HL-60/S4 treated with phorbol 12-myristate 13-acetate at 8.2 ng/mL for 4 days and 3 days (cell line): ENCODE measurements around the gene SINHCAF.
"Not testable (repeated sequence)": the region's sequence is repeated elsewhere in the genome, so short reads cannot be mapped to it uniquely, and the experiment has no call there.

Experiments
- in situ Hi-C: fragments of 300-500 bp; cut with MboI; formaldehyde crosslinking; loops from 2 replicates; pipeline ENCODE4 v1.15.0; 2022; ENCODE audit warnings: low sequenced_read_pairs

SINHCAF gene

DNA sequence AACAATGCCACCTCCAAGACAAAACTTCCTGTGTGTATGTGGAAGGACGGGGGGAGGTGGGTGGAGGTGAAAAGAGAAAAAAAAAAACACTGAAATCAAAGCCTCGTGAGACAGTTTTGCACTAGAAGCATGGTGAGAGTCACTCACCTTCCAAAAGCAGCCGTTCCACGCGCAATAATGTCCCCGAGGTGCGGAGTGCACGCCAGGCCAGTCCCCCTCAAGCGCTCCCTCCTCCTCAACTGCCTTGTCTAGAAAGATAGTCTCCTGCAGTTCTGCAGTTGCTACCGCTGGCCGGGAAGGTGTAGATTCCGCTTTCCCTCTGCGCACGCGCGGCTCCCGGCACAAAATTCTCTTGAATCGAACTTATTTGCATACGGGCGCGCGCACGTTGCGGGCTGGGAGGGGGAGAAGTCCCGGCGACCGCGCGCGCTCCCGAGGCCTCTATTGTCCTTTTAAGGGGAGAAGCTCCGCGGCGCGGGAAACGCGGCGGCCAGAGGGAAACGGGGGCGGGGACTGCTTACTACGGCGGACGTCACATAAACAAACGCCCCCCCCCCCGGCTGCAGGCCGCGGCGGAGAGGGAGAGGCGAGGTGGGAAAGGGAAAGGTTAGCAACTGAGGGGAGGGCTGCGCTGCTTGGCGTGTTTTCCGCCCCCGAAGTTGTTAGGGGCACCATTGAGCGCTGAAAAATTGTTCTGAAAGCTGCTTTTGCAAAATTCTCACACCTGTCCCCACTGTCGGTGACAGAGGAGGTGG is at the start of gene SINHCAF:
Gene SINHCAF, minus strand, starts transcription at position 274 of the 755 bp plus-strand sequence. CDS start 27,946 bp downstream, outside the sequence.
- in situ Hi-C loops, result no loop called here

DNA sequence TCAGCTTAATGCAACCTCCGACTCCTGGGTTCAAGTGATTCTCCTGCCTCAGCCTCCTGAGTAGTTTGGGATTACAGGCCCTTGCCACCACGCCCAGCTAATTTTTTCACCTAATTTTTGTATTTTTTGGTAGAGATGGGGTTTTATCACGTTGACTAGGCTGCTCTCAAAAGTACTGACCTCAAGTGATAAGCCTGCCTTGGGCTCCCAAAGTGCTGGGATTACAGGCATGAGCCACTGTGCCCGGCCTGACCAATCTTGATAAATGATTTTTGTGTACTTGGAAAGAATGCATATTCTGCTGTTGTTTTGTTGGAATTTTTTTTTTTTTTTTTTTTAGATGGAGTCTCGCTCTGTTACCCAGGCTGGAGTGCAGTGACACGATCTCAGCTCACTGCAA is 49.5 kb upstream of the SINHCAF start:
- in situ Hi-C loops, result not testable (repeated sequence)

DNA sequence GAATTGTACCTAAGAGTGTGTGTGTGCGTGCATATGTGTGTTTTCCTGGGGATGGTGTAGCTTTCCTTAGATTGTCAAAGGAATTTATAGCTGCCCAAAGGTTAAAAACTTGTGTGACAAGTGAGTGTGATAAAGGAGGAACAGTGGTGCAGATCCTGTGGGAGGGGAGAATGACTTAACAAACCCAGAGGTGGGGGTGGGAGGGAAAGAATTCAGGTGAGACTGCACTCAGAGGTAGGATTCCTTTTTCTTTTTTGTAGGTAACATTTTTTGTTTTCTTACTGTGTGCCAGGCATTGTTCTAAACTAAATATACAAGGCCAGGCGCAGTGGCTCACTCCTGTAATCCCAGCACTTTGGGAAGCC is 45.3 kb upstream of the SINHCAF start:
- in situ Hi-C loops, result no loop called here

DNA sequence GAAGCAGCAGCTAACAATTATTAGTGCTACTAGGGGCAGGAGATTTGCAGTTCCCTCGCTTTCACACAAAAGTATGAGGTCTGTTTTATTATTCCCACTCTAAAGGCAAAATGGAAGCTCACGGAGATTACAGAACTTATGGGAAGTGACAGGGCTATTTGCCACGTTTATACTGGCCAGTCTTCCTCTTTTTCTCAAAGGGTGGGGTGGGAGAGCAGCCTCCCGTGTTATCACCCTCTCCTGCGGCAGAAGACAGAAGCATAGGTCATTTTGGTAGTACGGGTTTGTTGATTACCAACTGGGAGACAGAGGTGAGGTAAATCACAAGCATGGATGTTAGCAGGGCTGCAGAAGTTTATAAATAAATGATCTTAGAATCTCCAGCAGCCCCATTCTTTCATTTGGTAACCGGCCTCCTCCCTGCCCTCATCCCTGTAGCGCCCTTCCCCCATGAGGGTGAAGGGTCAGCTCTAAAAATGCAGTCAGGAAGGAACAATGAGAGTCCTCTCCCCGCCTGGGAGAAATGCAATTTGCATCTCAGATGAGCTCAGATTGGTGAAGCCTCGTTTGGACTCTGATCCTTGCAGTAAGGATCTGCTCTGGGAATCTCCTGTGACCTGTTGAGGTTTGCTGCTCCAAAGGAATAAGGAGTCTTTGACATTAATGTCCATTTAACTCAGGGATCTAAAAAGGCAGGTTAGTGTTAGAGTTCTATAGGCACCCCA is 44.7 kb upstream of the SINHCAF start:
- in situ Hi-C loops, result no loop called here

DNA sequence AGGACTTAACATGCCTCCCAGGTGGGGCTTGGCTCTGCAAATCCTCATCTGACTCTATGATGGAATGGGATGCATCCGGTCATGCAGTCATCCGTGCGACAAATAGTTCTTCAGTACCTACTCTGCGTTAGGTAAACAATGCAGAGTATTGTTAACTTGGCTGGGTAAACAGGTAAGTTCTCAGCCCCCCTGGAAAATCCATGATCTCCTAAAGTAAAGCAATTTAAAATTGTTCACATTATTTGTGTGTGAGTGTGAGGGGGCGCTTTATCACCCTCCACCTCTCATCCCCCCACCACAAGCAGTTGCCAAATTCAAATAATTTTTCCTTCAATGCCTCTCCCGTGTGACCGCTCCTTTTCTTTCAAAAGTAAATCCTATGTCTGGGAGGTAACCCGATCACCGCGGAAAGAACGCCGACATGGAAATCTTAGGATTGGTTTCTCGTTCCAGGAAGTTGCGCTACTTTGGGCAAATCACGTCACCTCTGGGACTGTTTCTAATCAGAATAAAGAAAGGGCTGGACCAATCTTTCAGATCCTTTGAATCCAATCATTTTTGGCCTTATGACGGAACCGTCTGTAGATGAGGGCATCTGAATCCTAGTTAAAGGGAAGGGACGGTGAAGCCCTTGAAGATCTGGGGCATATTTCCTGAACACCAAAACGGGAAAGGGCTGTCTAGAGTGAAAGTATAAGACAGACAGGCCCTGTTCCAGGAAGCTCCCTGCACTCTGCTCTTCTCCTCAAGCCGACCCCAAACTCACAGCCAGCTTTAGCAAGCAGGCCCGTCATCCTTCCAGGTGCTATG is 44.0 kb upstream of the SINHCAF start:
- in situ Hi-C loops, result no loop called here

DNA sequence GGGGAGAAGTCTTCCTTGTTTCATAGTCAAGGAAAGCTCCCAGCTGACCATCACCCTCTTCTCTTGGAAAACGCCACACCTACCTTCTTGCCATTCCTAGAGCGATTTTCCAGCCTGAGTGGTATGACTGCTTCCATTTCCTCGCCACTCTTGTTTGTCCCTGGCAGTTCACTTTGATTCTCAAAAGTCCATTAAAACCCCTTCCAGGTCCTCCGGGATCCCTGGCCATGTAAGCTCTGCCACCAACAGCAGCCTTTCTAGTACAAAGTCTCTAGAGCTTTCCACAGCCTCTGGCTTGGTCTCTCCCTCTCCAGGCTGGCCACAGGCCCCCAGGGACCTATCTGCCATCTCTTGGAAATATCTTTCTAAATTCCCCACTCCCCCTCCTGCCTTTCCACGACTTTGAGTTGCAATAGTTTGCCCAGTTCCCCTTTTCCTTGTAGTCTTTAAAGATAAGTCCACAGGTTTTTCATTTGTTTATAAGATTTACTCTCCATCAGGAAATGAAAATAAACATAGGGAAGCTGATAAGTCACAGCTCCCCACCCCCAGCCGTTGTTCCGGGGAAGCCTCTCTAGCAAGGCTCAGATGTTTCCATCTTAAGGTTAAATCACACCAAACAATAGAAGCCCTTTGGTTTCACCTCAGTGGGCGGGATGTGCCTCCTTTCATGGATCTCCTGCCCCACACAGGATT is 42.9 kb upstream of the SINHCAF start:
- in situ Hi-C loops, result no loop called here

GRCh38 chr12:31366104-31366621 is 40.2 kb upstream of the SINHCAF start:
- in situ Hi-C loops, result no loop called here

DNA sequence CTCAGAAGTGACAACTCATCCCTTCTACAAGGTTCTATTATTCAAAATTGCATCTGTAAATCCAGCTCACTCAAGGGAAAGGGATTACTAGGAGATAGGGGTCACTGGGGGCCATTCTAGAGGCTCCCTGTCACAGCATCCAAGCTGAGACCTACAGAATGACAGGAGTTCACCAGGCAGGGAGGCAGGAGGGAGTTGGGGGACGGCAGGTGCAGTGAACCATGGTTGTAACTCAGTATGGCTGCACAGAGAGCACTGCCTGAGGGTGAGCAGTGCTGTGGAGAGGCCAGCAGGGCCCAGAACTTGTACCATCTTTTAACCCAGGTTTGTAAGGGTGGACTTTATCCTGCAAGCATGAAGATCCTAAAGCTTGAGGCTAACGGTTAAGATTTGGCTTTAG is 37.9 kb upstream of the SINHCAF start:
- in situ Hi-C loops, result no loop called here

DNA sequence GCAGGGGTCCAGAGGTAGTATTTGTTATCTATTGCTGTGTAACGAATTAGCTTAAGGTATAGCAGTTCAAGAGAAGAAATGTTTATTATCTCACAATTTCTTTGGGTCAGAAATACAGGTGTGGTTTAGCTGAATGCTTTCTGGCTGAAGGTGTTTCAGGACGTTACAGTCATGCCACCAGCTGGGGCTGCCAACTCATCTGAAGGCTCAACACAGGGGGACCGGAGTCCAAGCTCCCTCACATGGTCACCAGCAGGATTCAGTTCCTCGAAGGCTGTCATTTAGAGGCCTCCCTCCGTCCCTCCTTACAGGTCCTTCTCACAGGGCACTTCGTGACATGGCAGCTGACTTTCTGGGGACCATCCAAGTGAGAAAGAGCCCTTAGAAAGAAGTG is 37.5 kb upstream of the SINHCAF start:
- in situ Hi-C loops, result no loop called here

DNA sequence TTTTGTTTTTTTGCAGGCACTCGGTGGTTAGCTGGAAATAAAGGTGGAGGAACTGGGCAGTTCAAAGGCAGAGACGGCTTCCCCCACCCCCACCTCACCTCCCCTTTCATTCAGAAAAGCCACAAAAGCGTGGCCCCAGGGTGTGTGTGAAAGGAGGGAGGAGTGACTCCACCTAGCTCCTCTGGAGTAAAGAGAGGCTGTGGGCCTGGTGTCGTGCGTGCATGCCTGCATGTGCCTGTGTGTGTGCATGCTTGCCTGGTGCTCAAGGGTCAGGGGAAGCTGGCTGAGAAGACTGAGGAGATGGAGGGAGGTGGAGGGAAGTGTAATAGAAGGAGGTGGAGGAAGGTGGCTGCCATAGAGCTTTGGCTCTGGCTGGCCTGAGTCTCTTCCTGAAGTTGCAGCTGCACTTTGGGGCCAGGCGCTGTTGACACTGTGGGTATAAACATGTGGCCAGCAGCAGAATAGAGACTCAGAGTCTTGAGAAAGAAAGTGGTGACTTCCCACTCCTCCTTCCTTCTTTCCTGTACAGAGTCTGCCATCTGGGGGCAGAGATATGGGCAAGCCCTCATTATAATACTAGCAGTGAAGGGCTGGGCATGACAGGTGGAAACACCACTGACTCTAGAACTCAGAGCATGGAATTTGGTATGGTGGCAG is 36.9 kb upstream of the SINHCAF start:
- in situ Hi-C loops, result no loop called here

DNA sequence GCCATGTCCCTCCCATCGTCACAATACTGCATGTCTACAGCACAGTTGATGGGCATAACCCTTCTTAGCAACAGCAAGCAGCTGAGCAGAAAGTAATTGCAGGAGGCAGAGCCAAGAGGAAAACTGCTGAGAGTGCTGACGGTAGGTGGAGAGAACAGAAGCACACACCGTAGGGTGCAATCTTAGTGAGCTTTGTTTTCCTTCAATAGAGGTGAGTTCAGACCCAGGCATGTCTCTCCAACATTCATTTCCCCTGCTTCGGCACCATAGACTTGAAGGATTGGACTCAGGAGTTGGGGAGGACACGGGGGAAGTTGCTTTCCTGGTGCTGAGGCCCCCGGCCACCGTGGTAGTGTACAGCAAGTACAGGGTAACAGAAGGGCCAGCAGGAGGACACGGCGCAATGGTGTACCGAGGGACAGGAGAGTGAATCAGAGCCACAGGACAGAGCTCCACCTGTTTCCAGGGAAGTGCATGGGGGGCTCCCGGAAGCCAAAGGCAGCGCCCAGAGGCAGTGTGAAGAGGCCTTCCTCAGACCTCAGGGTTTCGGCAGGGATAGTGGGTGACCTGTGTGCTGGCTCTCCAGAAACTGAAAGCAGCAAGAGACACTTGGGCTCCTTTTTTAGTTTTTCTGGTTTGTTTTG is 36.3 kb upstream of the SINHCAF start:
- in situ Hi-C loops, result no loop called here

GRCh38 chr12:31361730-31362114 is 35.8 kb upstream of the SINHCAF start:
- in situ Hi-C loops, result no loop called here

DNA sequence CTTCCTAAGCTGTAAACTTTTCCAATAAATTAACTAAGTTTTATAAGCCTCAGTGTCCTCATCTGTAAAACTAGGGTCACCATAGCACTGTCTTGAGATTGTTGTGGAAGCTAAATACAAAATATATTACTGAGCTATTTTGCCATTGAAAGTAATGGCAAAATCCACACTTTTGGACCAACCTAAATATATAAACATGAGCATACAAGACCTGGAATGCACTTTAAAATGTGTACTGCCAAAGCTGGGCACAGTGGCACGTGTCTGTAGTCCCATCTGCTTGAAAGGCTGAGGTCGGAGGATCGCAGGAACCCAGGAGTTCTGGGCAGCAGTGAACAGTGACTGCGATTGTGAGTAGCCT is 29.8 kb upstream of the SINHCAF start:
- in situ Hi-C loops, result no loop called here

DNA sequence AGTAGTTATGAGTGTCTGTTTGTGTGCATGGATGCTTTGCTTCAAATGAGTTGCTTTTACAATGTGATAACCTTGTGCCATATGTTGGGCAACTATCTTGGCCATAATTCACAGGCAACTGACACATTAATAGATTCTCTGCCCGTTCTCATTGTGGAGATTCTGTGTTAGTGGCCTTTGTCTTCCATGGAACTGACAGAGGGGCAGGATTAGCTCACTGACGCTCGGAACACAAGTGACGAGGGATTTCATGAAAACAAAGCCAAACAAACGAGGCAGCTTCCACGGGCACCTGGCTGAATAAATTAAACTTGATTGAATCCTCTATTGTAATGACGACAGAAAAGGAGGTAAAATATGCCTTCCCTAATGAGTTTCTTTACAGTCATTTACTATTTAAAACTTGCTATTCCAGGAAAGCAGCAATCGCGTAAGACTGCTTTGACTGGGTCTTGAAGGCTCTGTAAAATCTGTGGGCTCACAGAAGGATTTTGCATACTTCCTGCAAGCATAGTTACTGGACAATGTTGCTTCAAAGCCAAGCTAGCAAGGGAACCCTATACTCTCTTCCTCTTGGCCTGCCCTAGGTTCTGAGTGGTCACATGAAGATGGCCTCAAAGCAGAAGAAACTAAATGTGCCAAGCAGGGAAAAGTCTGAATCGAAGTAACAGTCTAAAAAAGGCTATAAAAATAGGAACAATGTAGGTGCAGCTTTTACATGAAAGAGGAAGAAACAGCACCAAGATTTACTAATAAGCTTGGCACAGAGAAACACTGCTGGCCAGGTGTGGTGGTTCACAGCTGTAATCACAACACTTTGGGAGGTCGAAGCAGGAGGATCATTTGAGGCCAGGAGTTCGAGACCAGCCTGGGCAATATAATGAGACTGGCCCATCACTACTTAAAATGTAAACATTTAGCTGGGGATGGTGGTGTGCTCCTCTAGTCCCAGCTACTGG is 28.1 kb upstream of the SINHCAF start:
- in situ Hi-C loops, result no loop called here

DNA sequence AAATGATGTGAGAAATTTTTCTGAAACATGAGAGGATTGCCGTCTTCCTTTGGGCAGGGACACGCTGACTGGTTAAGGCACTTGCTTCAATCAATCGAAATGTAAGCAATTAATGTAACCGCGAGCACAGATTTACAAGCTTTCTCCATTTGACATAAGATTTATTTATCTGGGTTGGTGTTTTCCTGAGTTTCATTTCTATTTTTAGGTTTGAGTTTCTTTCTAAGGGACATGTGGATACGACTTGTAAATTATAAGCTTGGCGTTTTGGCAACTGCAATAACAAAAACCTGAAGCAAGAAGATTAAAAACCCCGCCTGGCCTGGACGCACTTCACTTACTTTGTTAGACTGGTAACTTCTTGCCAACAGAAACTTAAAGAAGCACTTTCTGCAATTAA is 20.3 kb upstream of the SINHCAF start:
- in situ Hi-C loops, result no loop called here

DNA sequence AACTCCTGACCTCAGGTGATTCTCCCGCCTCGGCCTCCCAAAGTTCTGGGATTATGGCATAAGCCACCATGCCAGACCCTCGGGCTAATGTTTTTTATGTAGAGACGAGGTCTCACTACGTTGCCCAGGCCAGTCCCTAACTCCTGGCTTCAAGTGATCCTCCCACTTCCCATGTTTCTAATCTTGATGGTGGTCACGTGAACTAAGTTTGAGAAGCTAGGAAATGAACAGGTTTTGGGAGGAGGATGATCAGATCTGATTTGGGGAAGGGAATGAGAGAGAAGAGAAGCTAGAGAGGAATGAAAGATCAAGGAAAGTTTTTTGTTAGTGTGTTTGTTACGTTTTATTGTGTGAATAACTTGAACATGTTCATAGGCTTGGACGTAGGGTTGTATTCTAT is 17.2 kb upstream of the SINHCAF start:
- in situ Hi-C loops, result no loop called here

GRCh38 chr12:31342286-31342685 is 16.3 kb upstream of the SINHCAF start:
- in situ Hi-C loops, result no loop called here

- in situ Hi-C loops, result no loop called here
These were observed 14.1 kb upstream of the SINHCAF start for GRCh38 chr12:31339831-31340622.
